HG02571 (cell line): Measurements from ENCODE around the gene ENTPD6.

Experiments used
- ATAC-seq: cut with Tn5 transposase; IDR thresholded peaks from one replicate; pipeline ENCODE4 v1.9.1; 2021; ENCODE audit warnings: mild to moderate bottlenecking, moderate library complexity; ENCODE audit not compliant: unreplicated experiment

ENTPD6 gene

GRCh38 chr20:25274891-25275812 lies 79.6 kb downstream of the ENTPD6 start:
- no peak for ATAC-seq

GRCh38 chr20:25275813-25276532 lies 80.5 kb downstream of the ENTPD6 start:
- no peak for ATAC-seq
